HG03095 (cell line): Measurements from ENCODE around the gene SNAP25.

ENCODE experiments used
- ATAC-seq: cut with Tn5 transposase; IDR thresholded peaks from one replicate; pipeline ENCODE4 v1.9.1; 2021; ENCODE audit warnings: moderate library complexity; ENCODE audit not compliant: unreplicated experiment

Gene SNAP25

DNA sequence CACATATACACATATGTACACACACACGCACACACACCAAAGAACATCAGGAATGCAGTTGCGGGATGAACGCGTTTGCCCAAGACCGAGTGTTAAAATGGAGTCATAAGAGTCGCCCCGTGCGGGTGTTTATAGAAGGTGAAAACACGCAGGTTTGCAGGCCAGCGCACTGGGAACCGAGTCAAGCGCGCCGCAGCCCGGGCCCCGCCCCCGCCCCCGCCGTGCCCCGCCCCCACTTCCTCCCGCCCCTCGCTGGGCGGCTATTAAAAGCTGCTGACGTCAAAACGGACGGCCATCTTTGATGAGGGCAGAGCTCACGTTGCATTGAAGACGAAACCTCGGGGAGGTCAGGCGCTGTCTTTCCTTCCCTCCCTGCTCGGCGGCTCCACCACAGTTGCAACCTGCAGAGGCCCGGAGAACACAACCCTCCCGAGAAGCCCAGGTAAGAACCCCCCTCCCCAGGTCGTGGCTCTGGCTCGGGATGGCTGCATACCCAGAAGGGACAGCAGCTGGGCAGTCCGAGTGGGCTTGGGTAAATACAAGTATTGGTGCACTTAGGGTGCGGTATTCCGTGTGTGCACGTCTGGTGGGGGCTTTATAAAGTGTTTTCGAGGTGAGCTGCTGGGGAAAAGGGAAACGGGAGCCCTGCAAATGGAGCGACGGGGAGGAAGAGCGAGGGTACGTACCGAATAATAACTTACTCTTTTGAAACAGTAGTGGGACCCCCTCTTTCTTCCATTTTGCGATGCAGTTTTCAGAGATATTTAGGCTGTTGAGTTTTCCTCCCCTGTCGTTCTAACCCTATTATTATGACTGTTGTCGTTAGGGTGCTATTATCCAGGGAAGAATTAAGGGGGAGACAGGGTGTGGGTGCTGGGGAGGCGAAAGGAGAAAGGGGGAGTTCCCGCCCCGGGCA is at the start of gene SNAP25:
Gene SNAP25, plus strand, starts transcription at position 295 of the 916 bp plus-strand sequence. CDS start 56,662 bp downstream, outside the sequence.
- no peak for ATAC-seq

DNA sequence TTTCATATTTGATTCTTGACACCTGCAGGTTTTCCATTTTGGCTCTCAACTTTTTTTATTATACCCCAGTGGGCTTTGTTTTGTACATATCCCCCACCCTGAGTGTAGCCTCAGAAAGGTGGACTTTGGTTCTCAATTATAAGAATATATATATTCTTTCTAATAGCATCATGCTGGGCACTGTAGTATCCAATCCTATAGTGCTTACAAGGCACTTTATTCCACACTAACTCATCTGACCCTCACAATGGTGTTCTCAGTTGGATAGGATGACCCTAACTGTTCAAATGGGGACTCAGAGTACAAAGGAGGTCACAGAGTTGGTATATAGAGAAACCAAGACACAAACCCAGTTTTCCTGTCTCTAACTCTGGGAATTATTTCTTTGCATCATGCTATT is 48.9 kb upstream of the SNAP25 start:
- ATAC-seq: no peak

DNA sequence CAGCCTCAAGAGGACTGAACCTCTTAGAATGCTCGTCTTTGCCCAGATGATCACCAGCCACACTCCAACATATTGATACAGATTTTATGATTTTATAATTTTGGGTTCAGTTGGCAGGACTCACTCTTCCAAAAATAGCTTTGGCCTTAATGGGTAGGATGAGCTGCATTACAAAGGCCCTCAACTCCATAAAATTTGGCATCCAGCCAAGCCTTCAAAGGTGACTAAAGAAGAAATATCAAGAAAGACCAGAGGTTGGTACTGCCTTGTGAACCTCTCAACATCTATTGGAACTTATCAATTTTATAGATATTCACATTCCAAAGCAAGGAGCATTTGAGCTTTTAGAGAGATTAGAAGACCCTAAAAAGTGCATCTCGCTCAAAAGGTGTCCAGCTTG is 48.4 kb upstream of the SNAP25 start:
- ATAC-seq: no peak

DNA sequence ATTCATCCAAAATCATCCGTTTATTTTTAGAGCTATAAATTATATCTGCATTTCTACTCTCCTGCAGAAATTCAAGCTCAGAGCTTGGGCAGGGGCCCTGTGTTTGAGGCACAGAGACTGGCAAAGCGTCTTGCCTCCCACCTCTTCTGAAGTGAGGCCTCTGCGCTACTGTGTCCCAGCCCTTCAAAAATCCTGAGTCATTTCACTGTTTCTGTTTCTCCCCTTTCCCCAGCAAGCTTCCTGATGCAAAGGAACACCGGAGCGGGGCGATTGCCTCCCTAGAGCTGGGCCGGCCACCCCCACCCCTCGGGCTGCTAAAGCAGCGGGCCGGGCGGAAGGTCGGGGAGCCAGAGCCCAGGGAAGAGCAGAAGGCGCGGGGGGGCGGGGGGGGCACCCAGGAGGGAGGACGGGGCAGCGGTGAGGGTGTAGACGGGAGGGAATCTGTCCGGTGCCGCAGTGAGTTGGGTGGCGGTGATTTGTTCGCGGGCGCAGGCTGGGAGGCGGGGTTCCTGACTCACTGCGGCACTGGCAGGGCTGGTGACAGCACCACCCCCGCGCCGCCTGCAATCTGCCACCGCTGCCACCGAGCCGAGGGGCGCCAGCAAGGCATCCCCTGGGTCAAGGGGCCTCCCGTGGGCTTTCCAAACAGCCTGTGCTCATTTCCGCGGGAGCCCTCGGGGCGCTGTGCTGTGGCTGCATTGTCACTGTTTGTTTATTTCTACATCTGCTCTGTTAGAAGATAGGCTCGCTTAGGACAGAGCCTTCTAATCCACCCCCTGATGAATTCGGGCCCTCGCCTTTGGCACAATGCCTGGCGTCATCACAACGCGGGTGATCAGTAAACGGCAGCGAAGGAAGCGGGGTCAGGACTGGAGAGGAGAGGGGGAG is 46.5 kb upstream of the SNAP25 start:
- no peak for ATAC-seq

DNA sequence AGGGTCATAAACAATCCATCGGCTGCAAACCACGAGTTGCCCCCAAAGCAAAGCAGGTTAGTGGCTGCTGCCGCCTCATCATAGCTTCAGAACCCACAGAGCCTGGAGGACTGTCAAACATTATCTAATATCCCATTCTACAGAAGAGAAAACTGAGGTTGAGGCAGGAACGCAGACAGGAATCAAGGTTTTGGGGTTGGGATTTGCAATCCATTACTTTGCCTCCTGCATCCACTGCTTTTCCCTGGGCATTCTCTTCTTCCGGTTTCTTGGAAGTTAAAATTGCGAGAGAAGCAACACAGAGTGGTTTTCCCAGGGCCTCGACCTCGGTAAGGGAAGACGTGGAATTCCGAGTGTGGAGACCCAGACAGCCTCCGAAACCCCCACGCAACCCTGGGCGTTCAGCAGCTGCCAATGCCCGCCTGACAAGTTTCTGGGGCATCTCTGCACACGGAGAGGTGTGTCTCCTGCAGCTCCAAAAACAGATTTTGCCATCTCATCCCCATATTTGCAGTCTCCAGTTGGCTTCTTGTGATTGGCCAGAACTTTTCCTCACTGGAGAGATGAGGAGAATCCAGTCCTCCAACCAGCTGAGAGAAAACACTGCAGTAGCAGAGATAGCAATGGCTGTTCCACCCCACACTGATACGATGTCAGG is 45.5 kb upstream of the SNAP25 start:
- ATAC-seq: no peak

DNA sequence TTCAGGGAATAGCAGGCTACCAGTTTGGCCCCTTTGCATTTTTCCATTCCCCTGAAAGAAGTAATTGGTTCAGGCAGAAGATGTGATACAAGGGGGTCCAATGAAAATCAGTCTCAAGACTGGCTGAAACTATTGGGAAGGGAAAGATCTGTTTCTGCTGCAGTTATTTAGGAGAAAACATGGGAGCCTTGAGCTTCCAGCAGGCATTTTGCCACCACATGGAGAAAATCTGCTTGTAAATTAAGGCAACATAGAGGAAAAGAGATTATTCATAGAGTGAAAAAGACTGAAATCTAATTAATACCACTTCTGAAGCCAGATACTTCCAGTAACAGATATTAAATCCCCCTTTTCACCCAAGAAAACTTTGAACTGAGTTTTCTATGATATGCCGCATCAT is 44.2 kb upstream of the SNAP25 start:
- ATAC-seq: no peak

DNA sequence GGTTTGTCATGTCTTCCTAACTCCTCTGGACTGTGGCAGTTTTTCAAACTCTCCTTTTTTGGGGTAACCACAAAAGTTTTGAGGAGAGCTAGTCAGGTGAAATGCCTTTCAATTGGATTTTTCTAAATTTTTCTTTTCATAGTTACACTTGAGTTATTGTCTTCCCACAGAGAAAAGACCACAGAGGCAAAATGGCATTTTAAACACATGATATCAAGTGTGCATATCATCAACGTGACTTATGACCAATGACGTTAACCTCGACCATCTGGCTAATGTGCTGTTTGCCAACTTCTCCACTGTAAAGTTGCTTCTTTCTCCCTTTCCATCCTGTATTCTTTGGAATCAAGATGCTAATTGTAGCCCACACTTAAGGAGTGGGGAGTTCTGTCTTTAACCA is 41.3 kb upstream of the SNAP25 start:
- ATAC-seq: no peak

DNA sequence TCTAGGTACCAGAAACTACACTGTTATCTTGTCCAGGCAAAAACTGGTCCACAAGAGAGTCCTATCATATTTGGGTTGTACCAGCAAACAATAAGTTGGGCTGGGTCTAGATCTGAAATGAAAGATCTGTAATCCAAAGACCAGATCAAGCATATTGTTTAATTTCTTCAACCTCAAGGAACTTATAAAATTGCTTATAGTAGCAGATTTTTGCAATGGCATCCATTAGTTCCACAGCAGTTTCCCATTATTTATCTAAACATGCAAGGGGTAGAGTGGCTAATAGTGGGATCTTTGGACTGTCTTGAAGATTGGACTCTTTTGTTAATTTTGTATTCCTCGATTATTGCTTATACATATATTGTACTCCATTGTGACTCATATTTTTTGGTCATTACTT is 40.5 kb upstream of the SNAP25 start:
- ATAC-seq: no peak

DNA sequence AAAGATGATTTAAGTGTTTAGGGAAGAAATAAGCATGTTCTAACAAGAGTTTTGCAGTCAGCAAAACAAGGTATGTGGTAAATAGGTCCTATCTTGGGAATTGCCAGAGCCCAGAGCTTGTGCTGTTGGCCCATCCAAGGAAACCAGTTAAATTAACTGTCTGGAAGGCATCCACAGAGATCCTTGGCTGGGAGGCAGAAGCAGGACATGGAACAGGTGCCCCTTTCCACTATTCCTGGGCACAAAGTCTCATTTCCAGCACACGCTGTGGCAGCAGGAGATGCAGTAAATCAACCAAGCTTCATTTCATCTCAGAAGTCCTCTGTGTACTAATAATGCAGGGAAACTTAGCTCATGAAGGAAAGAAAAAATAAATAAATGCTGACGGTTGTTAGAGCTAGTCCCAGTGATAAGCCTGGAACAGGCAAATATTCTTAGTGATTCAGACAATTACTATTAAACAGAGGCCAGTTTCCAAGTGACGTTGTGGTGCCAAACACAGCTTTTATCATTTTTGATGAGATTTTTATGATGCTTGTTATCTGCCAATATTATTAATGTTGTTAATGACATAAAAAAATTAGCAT is 39.8 kb upstream of the SNAP25 start:
- ATAC-seq: no peak

DNA sequence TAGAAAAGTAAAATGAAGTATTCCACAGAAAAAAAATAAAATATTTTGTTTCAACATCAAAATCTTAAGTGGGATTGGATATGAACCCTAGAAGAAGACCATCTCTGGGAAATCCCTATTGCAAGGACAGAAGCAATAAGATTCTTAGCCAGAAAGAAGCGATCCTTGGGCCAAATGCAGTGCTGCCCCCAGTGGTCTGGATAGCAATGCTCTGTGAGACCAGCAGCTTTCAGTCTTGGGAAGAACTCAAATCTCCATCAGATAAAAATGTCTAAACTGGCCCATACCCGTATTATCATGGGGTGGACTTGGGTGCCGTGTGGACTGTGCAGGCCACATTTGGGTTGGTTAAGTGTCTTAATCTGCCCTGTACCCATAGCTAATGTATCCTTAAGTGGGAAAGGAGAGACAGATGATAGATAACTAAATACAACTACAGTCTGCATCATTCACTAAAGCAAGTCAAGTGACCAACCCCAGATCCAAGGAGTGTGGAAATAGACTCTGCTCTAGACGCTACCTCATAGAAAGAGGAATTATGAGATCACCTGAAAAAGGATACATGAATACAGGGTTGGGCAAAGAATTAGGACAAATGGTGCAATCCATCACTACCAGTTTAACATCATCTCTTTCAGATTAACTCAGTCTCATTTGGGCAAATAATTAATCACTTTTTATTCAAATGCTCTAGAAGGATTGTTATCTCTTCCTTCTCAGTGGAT is 38.9 kb upstream of the SNAP25 start:
- ATAC-seq: no peak

DNA sequence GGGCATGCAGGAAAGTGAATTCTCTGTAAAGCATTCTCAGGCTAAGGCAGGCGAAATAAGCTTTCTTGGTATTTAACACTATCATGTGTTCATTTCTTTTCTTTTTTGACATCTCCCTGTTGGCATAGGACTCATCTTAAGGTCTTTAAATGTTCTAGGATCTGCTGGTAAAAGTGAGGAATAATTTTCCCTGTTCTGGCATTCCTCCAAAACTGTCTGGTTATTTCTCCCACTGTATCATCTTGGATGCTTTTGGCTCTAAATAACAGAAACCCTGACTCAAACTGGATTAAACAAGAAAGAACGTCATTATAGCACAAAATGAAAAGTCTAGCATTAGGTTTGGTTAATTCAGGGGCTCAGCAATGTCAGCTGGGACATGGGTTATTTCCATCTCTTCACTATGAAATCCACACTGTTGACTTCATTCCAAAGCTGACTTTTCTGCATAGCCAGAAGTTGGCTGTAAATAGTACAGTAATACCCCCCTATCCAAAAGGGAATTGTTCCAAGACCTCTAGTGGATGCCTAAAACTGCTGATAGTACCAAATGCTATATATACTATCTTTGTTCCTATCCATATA is 37.9 kb upstream of the SNAP25 start:
- ATAC-seq: no peak

DNA sequence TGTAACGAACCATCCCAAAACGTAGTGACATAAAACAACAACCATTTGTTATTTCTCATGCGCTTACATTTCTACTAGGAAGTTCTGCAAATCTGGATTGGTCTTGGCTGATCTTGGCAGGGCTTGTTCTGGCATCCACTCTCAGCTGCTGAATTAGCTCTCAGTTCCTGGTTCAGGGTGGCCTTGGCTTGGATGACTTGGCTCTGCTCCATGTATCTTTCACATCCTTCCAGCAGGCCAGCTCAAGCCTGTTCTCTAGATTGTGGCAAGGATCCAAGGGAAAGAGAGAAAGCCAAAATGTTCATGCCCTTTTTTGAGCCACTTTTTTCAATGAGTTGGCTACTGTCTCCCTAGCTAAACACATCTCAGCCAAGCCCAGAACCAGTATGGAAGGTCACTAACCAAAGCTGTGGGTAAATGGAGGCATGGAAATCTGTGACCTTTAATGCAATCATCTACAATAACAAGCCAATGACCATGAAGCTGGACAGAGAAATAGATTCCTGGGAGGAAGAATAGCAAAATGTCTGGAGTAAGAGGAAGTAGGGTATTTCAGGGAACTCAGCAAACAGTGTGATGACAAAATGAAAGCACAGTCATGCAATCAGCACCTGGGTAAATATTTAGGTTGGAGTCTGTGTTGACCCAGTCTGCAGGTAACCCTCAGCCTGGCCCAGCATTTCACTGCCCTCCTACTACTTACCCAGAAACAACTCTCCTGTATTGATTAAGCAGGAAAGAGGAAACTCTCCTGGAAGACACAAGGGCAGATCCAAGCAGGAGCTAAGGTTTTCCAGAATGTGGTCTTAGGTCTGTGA is 32.7 kb upstream of the SNAP25 start:
- ATAC-seq: no peak

DNA sequence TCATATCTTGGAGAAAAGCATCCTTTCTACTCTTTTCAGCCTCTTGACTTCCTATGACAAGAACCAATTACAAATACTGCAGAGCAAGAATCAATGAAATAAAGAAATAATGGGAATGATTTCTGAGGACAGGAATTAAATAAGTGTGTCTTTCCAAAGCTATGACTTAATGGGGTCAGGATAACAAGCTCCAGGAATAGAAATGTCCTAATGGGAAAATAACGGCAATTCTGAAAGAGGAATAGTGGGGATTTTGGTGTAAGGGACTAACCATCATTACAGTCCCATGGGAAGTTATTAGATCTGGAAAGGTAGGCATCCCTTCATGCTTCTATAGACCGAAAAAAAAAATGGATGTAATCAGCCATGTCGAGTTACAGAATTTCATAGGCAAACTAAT is 28.2 kb upstream of the SNAP25 start:
- ATAC-seq: no peak

DNA sequence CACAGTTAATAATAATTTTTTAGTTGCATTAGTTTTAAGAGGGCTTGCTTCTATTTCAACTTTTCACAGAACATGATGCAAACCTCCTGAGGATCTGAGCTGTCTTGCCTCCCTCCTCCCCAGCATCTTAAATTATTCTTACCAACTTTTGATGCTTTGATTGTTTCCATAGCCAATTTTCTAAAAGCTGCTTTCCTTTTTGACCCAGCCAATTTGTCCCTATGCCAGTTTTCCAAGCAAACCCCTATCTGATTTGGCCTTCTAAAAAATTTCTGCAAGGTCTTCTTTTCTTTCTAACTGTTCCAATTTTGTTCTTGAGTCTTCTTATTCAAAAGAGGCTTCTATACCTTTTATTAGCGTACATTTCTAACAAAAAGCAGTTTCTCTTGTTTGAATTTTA is 26.5 kb upstream of the SNAP25 start:
- ATAC-seq: no peak

DNA sequence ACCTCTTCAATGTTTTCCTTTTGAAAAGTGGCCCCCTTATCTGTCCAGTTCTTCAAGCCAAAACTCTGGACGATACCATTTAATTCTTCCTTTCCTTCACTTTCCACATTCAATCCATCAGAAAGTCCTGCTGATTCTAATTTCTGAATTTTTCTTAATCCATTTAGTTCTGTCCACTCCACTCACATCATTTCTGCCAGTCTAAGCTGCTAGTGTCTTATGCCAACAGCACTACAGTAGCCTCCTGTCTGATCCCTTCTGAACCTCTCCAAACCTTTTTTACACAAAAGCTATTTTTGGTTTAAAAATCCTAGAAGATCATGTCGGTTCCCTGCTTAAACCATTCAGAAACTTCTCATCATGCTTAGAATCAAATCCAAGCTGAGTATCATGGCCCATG is 24.5 kb upstream of the SNAP25 start:
- ATAC-seq: no peak

DNA sequence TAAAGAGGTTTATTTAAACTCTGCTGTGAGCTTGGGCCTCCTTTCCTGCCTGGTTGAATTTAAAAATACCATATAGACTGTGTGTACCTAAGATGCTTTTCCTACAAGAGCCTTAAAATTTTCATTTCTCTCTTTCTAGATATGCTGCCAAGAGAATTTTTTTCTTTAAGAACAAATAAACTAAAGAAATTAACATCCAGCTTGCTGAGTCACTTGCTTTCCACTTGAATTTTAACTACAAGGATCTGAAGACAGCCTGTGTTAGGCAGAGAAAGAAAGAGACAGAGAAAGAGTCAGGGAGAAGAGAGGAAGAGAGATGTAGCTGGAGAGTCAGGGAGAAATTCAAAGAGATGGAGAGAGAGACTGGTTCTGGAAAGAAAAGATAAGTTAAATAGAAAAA is 18.3 kb upstream of the SNAP25 start:
- ATAC-seq: no peak

DNA sequence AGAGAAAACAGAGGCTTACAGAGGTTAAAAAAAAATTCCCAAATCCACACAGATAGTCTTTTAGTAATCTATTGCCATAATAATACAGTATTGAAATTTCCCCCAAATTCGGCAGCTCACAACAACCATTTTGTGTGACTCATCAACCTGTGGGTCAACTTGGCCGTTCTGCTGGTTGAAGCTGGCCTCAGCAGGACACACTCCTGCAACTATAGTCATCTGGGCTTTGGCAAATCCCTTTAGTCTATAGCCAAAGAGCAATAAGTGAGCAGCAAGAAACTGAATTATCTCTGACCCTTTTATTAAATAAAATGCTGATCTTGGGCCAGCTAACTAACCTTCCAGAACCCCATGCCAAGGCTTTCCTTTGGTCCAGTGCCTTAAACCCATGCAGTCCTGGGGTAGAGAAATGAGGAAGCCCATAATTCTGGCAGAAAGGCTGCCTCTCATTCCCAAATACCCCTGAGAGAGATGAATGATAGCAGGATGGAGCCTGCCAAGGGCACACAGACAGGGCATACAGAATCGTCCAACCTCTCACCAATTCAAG is 17.2 kb upstream of the SNAP25 start:
- ATAC-seq: no peak

DNA sequence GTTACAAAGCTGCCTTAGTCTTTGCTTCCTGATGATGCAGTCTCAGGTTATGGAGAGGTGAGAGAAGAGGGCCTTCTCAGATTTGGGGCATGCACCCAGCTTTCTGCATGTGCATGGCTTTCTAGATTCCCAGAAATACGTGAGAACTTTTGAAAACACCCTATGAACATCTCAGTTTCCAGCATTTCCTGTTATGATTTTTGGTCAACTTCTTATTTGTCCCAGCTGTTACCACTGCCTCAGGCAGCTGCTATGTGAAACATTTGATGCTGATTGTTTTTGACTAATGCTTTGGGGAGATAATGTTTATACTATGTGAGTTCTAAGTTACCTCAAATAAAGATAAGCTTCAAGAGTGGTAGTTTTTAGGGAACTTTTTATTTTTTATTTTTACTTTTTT is 9.5 kb upstream of the SNAP25 start:
- ATAC-seq: no peak

DNA sequence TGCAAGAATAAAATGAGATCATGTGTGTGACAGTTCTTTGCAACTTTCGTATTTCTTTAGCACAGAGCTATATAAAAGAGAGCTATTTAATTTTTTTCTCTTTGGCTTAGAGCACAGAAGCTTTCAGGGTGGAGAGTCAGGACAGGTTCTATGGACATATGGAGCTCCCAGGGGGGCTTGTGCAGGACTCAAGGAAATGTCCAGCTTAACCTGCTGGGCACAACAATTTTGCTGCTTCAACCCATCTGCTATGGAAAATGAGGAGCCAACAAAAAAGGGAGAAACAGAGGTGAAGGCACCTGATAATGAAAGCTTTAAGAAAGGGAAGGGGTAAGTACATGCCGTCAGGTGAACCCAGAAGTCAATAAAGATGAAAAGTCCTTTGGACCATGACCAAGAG is 5.1 kb upstream of the SNAP25 start:
- no peak for ATAC-seq
